GM23338 (cell line): Measurements from ENCODE around the gene OCA2. TPM values are rescaled to one million over a fixed set of nuclear protein-coding genes. Genes with fewer than 3 reads are reported as not detected.

Experiments
- ATAC-seq: fragments of 200-7000 bp; cut with Tn5 transposase; 3 replicates; pipeline ENCODE4 v1.9.1; 2020
- DNase-seq: peaks from one replicate; pipeline ENCODE4 v3.0.0-alpha.2; 2015; ENCODE audit warnings: low spot score
- H2AFZ ChIP-seq: fragments of 200-600 bp; sonication (generic); 2 replicates; pipeline ENCODE4 v1.8.0; 2016; ENCODE audit warnings: antibody characterized with exemption, mild to moderate bottlenecking, moderate library complexity
- H3F3A ChIP-seq: fragments of 200-600 bp; sonication (generic); replicated peaks from 2 replicates; pipeline ENCODE4 v1.8.0; 2017; ENCODE audit warnings: antibody characterized with exemption, mixed run types, low read depth
- H3K27ac ChIP-seq: fragments of 200-600 bp; sonication (generic); 2 replicates; pipeline ENCODE4 v1.6.1; 2016; ENCODE audit warnings: low read depth
- H3K27me3 ChIP-seq: fragments of 200-600 bp; sonication (generic); 2 replicates; pipeline ENCODE4 v1.8.0; 2016; ENCODE audit warnings: mild to moderate bottlenecking, mixed run types, moderate library complexity; ENCODE audit not compliant: insufficient read depth
- H3K36me3 ChIP-seq: fragments of 200-600 bp; sonication (generic); 2 replicates; pipeline ENCODE4 v1.8.0; 2016; ENCODE audit warnings: mild to moderate bottlenecking; ENCODE audit not compliant: insufficient read depth
- H3K4me1 ChIP-seq: fragments of 200-600 bp; sonication (generic); 2 replicates; pipeline ENCODE4 v1.8.0; 2016; ENCODE audit warnings: mild to moderate bottlenecking, moderate library complexity; ENCODE audit not compliant: insufficient read depth
- H3K4me2 ChIP-seq: fragments of 200-600 bp; sonication (generic); 2 replicates; pipeline ENCODE4 v1.7.1; 2017; ENCODE audit warnings: mixed run types
- H3K4me3 ChIP-seq: fragments of 200-600 bp; sonication (generic); 2 replicates; pipeline ENCODE4 v1.6.1; 2016; ENCODE audit warnings: mixed run types
- H3K79me2 ChIP-seq: fragments of 200-600 bp; sonication (generic); replicated peaks from 2 replicates; pipeline ENCODE4 v1.8.0; 2017; ENCODE audit warnings: mild to moderate bottlenecking; ENCODE audit not compliant: insufficient read depth
- H3K9me2 ChIP-seq: fragments of 200-600 bp; sonication (generic); 2 replicates; pipeline ENCODE4 v1.8.0; 2017; ENCODE audit not compliant: insufficient read depth
- H4K20me1 ChIP-seq: fragments of 200-600 bp; sonication (generic); replicated peaks from 2 replicates; pipeline ENCODE4 v1.8.0; 2017; ENCODE audit warnings: mild to moderate bottlenecking; ENCODE audit not compliant: insufficient read depth
- H3K27ac Mint-ChIP-seq: 2 replicates; pipeline ENCODE4 v1.8.0; 2020; ENCODE audit warnings: inconsistent platforms, mild to moderate bottlenecking, moderate library complexity, mixed read lengths
- H3K27me3 Mint-ChIP-seq: 3 replicates; pipeline ENCODE4 v1.8.0; 2022; ENCODE audit warnings: low read depth, mild to moderate bottlenecking, moderate library complexity, mixed read lengths, inconsistent platforms; ENCODE audit not compliant: insufficient read depth, poor library complexity
- H3K36me3 Mint-ChIP-seq: 3 replicates; pipeline ENCODE4 v1.8.0; 2021; ENCODE audit warnings: low read depth, mild to moderate bottlenecking, inconsistent platforms, moderate library complexity, mixed read lengths
- H3K4me1 Mint-ChIP-seq: 3 replicates; pipeline ENCODE4 v1.8.0; 2020; ENCODE audit warnings: mild to moderate bottlenecking, inconsistent platforms, mixed read lengths
- H3K4me3 Mint-ChIP-seq: 3 replicates; pipeline ENCODE4 v1.8.0; 2021; ENCODE audit warnings: moderate library complexity, mild to moderate bottlenecking, inconsistent platforms, mixed read lengths
- H3K9me3 Mint-ChIP-seq: 3 replicates; pipeline ENCODE4 v1.8.0; 2020; ENCODE audit warnings: moderate library complexity, mild to moderate bottlenecking, inconsistent platforms, mixed read lengths
- EZH2 ChIP-seq: fragments of 200-600 bp; sonication (generic); IDR thresholded peaks from one replicate; pipeline ENCODE4 v1.8.0; 2017; ENCODE audit warnings: antibody characterized with exemption, mild to moderate bottlenecking, low read depth; ENCODE audit not compliant: unreplicated experiment
- EZH2phosphoT487 ChIP-seq: fragments of 200-600 bp; sonication (generic); IDR thresholded peaks from one replicate; pipeline ENCODE4 v1.8.1; 2018; ENCODE audit warnings: antibody characterized with exemption; ENCODE audit not compliant: unreplicated experiment
- JUNB ChIP-seq: IDR thresholded peaks from one replicate; pipeline ENCODE4 v1.6.1; 2016; ENCODE audit warnings: antibody characterized with exemption; ENCODE audit not compliant: unreplicated experiment
- NANOG ChIP-seq: IDR thresholded peaks from 2 replicates; pipeline ENCODE4 v1.6.1; 2016; ENCODE audit warnings: antibody characterized with exemption, borderline replicate concordance
- POLR2AphosphoS5 ChIP-seq: IDR thresholded peaks from 2 replicates; pipeline ENCODE4 v1.6.1; 2016; ENCODE audit warnings: antibody characterized with exemption, low read depth
- STAT1 ChIP-seq: IDR thresholded peaks from one replicate; pipeline ENCODE4 v1.6.1; 2016; ENCODE audit warnings: antibody characterized with exemption; ENCODE audit not compliant: unreplicated experiment
- ZNF114 ChIP-seq: fragments of 250-450 bp; sonication (Bioruptor Pico); IDR thresholded peaks from 2 replicates; pipeline ENCODE4 v1.5.0; 2020; ENCODE audit warnings: mild to moderate bottlenecking, moderate library complexity
- ZNF331 ChIP-seq: fragments of 250-450 bp; sonication (Bioruptor Pico); IDR thresholded peaks from 2 replicates; pipeline ENCODE4 v1.5.0; 2020; ENCODE audit warnings: low read depth, mild to moderate bottlenecking, moderate library complexity
- ZNF462 ChIP-seq: fragments of 250-450 bp; sonication (Bioruptor Pico); IDR thresholded peaks from 2 replicates; pipeline ENCODE4 v1.5.0; 2020; ENCODE audit warnings: mild to moderate bottlenecking, moderate library complexity
- polyA plus RNA-seq: library from polyadenylated mRNA; unstranded; fragments of >200 nt; fragmentation: Nextera tagmentation; extraction: Ambion mirVana; gene quantifications from 2 replicates; pipeline ENCODE4 v1.2.1, GENCODE V29; 2016
- total RNA-seq: library from RNA; depleted of rRNA; stranded (reverse); fragments of >200 nt; shearing (Covaris generic); gene quantifications from 2 replicates; pipeline ENCODE4 v1.2.3, GENCODE V29; 2014
- TF ChIP-seq, protein P1 (sequence below): IDR thresholded peaks from one replicate; pipeline ENCODE4 v1.6.1; 2018; ENCODE audit warnings: antibody characterized with exemption; ENCODE audit not compliant: unreplicated experiment

Gene OCA2
- total and polyA plus RNA-seq, 2 experiments from 2014 or later = 0.40 to 0.69 TPM

DNA sequence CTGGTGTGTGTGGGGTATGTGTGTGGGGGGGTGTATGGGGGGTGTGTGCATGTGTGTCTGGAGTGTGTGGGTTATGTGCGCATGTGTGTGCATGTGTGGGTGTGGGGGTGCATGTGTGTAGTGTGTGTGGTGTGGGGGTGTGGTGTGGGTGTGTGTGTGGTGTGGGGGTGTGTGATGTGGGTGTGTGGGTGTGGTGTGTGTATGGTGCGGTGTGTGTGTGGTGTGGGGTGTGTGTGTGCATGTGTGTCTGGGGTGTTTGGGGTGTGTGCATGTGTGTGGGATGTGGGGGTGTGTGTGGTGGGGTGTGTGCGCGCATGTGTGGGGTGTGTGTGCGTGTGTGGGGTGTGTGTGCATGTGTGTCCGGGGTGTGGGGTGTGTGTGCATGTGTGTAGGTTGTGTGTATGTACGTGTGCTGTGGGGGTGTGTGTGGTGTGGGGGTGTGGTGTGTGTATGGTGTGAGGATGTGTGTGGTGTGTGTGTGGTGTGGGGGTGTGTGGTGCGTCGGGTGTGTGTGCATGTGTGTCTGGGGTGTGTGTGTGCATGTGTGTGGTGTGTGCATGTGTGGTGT lies 6.2 kb upstream of the OCA2 start (continued):
- TF ChIP-seq, protein P1, sequence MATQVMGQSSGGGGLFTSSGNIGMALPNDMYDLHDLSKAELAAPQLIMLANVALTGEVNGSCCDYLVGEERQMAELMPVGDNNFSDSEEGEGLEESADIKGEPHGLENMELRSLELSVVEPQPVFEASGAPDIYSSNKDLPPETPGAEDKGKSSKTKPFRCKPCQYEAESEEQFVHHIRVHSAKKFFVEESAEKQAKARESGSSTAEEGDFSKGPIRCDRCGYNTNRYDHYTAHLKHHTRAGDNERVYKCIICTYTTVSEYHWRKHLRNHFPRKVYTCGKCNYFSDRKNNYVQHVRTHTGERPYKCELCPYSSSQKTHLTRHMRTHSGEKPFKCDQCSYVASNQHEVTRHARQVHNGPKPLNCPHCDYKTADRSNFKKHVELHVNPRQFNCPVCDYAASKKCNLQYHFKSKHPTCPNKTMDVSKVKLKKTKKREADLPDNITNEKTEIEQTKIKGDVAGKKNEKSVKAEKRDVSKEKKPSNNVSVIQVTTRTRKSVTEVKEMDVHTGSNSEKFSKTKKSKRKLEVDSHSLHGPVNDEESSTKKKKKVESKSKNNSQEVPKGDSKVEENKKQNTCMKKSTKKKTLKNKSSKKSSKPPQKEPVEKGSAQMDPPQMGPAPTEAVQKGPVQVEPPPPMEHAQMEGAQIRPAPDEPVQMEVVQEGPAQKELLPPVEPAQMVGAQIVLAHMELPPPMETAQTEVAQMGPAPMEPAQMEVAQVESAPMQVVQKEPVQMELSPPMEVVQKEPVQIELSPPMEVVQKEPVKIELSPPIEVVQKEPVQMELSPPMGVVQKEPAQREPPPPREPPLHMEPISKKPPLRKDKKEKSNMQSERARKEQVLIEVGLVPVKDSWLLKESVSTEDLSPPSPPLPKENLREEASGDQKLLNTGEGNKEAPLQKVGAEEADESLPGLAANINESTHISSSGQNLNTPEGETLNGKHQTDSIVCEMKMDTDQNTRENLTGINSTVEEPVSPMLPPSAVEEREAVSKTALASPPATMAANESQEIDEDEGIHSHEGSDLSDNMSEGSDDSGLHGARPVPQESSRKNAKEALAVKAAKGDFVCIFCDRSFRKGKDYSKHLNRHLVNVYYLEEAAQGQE = no peak
- TF ChIP-seq POLR2AphosphoS5 (no peak), STAT1 (no peak), EZH2phosphoT487 (no peak), JUNB (no peak)

GRCh38 chr15:28104326-28104725 lies 5.2 kb upstream of the OCA2 start:
- H3K9me3 Mint-ChIP-seq = peaks cover 4% of the 10 kb centered on the region; the same call in 1 of the 3 replicates
- H3K36me3 Mint-ChIP-seq = no peaks in the 10 kb centered on the region; the same call in 2 of the 3 replicates
- no peak overlapping the region for H3K27ac Mint-ChIP-seq
- Histone ChIP-seq H2AFZ (no peak overlapping the region), H4K20me1 (no peaks in the 10 kb centered on the region), H3F3A (no peaks in the 10 kb centered on the region; the same call in 1 of the 2 replicates), H3K9me2 (no peaks in the 10 kb centered on the region), H3K27ac (no peak overlapping the region), H3K4me2 (no peak overlapping the region), H3K79me2 (no peaks in the 10 kb centered on the region), H3K4me1 (peaks cover 4% of the 10 kb centered on the region; the same call in 1 of the 2 replicates), H3K4me3 (no peak overlapping the region), H3K27me3 (peaks cover 59% of the 10 kb centered on the region), H3K36me3 (no peaks in the 10 kb centered on the region)
- DNase-seq (peak; percentile 47), ATAC-seq (no peak)
- H3K27me3 Mint-ChIP-seq = peaks cover 64% of the 10 kb centered on the region
- peaks cover 18% of the 10 kb centered on the region for H3K4me1 Mint-ChIP-seq
- no peak overlapping the region; the same call in 2 of the 3 replicates for H3K4me3 Mint-ChIP-seq
- TF ChIP-seq ZNF462 (CRISPR knock-in tag) (no peak), ZNF331 (no peak), ZNF114 (CRISPR knock-in tag) (no peak), EZH2 (no peak), NANOG (no peak), JUNB (no peak)
- TF ChIP-seq, protein P1 = no peak
